Measurements from ENCODE around the gene ZNF600. TPM values are rescaled to one million over a fixed set of nuclear protein-coding genes. Genes with fewer than 3 reads are reported as not detected.

ZNF600 gene
- total and polyA plus RNA-seq, 2 donors from 2014 or later: 4.1 to 9.4 TPM

- intact Hi-C loops (cut with DNase I): no loop called here
- TF ChIP-seq CTCF (IDR thresholded peaks at IDR 0.05; ENCODE audit: borderline replicate concordance, extremely low read depth, insufficient read depth): no peak
- no peak for FAIRE-seq
- H3K4me1 ChIP-seq (ENCODE audit: control insufficient read depth in 2 of 3, insufficient read depth in 2 of 3, low read depth in 1 of 3, low read length in 3 of 3): peaks cover 0 to 11% (median 6%) of the 10 kb centered on the region in 3 donors
- H3K4me3 ChIP-seq (ENCODE audit: low read length in 3 of 3): no peak overlapping the region
- H3K36me3 ChIP-seq (ENCODE audit: control insufficient read depth in 2 of 3, insufficient read depth in 3 of 3, low read length in 3 of 3): no peaks in the 10 kb centered on the region
- H3K9me3 ChIP-seq (ENCODE audit: control insufficient read depth in 2 of 3, insufficient read depth in 1 of 3, low read length in 3 of 3): no peaks in the 10 kb centered on the region
- no peak overlapping the region for H3K9ac ChIP-seq (ENCODE audit: low read length in 3 of 3)
- peak in 2 of 5 donors; percentile 62 to 79 for DNase-seq
- H3K27me3 ChIP-seq (ENCODE audit: control insufficient read depth, insufficient read depth, low read length): no peaks in the 10 kb centered on the region
- no peak overlapping the region for H3K27ac ChIP-seq (ENCODE audit: low read depth in 2 of 2, low read length in 2 of 2)
Measured at GRCh38 chr19:52739576-52739975, 47.0 kb downstream of the ZNF600 start.

- intact Hi-C loops (cut with DNase I): no loop called here
- FAIRE-seq (no peak), DNase-seq (peak; percentile 72 to 95 (median 86))
- TF ChIP-seq CTCF (IDR thresholded peaks at IDR 0.05; ENCODE audit: borderline replicate concordance, extremely low read depth, insufficient read depth): no peak
- Histone ChIP-seq H3K9ac (ENCODE audit: low read length in 3 of 3) (peak overlapping the region in 1 of 3 donors; percentile 35), H3K27ac (ENCODE audit: low read depth in 2 of 2, low read length in 2 of 2) (peak overlapping the region; percentile 80 to 95), H3K4me3 (ENCODE audit: low read length in 3 of 3) (peak overlapping the region in 2 of 3 donors; percentile 47 to 98), H3K9me3 (ENCODE audit: control insufficient read depth in 2 of 3, insufficient read depth in 1 of 3, low read length in 3 of 3) (no peaks in the 10 kb centered on the region), H3K4me1 (ENCODE audit: control insufficient read depth in 2 of 3, insufficient read depth in 2 of 3, low read depth in 1 of 3, low read length in 3 of 3) (peaks cover 0 to 16% (median 12%) of the 10 kb centered on the region in 3 donors), H3K36me3 (ENCODE audit: control insufficient read depth in 2 of 3, insufficient read depth in 3 of 3, low read length in 3 of 3) (no peaks in the 10 kb centered on the region), H3K27me3 (ENCODE audit: control insufficient read depth, insufficient read depth, low read length) (no peaks in the 10 kb centered on the region)
Measured at GRCh38 chr19:52735734-52736133, 50.9 kb downstream of the ZNF600 start.

- H3K9me3 ChIP-seq (ENCODE audit: control insufficient read depth in 2 of 3, insufficient read depth in 1 of 3, low read length in 3 of 3): no peaks in the 10 kb centered on the region
- H3K27me3 ChIP-seq (ENCODE audit: control insufficient read depth, insufficient read depth, low read length): no peaks in the 10 kb centered on the region
- H3K4me3 ChIP-seq (ENCODE audit: low read length in 3 of 3): peak within 1 kb of the TSS; percentile 91 to 98 (median 97)
- TF ChIP-seq CTCF (IDR thresholded peaks at IDR 0.05; ENCODE audit: borderline replicate concordance, extremely low read depth, insufficient read depth): peak; percentile 25
- H3K9ac ChIP-seq (ENCODE audit: low read length in 3 of 3): peak within 1 kb of the TSS; percentile 86 to 97 (median 96)
- FAIRE-seq: peak; percentile 55
- peak within 1 kb of the TSS; percentile 80 to 95 for H3K27ac ChIP-seq (ENCODE audit: low read depth in 2 of 2, low read length in 2 of 2)
- peaks cover 0 to 16% (median 12%) of the 10 kb centered on the region in 3 donors for H3K4me1 ChIP-seq (ENCODE audit: control insufficient read depth in 2 of 3, insufficient read depth in 2 of 3, low read depth in 1 of 3, low read length in 3 of 3)
- intact Hi-C loops (cut with DNase I): no loop called here
- DNase-seq: peak; percentile 98 to 99 (median 98)
- no peaks in the 10 kb centered on the region for H3K36me3 ChIP-seq (ENCODE audit: control insufficient read depth in 2 of 3, insufficient read depth in 3 of 3, low read length in 3 of 3)
Measured at GRCh38 chr19:52734893-52735661, 51.5 kb downstream of the ZNF600 start, which contains the start of gene ZNF611. Gene ZNF611 (minus strand): TSS chr19:52735044. CDS start chr19:52715894, 19,150 bp downstream.
